ENCODE measurements around the gene STK25.

Gene STK25

DNA sequence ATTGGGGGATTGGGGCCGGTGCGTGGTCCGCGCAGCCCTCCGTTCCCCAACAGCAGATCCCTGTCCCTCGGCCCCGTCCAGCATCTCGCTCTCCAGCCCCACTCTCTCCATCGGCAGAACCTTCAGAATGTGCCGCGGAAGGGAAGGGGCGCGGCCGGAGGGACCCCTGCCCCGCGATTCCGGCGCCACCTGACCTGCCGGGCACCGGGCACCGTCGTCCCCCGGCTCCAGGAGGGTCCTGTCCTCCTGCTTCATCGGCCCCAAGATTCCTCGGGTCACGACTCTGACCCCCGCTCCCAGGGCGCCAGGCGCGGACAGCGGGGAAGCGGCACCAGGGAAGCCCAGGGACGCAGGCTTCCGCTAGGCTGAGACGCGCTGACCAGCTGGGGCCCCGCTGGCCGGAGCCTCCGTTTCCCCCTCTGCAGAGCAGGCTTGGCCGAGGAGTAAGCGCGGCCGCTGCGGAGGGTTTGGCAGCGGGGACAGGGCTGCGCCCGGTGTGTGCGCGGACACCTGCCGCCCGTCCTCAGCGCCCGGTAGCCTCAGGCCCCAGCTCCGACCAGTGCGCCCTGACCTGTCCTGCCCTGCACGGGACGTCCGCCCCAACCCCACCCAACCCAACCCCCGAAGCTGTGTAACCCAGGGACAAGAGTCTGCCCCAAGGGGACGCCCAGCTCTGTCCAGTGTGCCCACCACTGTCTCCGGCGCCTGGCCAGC is 33.3 kb upstream of the STK25 start:
- peaks cover 8 to 43% (median 26%) of the 10 kb centered on the region in 3 experiments for H3K27me3 ChIP-seq (ENCODE audit: control insufficient read depth in 3 of 3, insufficient read depth in 3 of 3, low read depth in 1 of 3, low read length in 3 of 3)
- peak overlapping the region; percentile 78 for H3K14ac ChIP-seq (ENCODE audit: low read length)
- H2BK5ac ChIP-seq (ENCODE audit: low read length), result no peak overlapping the region
- H2BK120ac ChIP-seq (ENCODE audit: low read depth, low read length), result no peak overlapping the region
- H4K8ac ChIP-seq (ENCODE audit: low read depth, low read length), result no peak overlapping the region
- no CpG with 5 or more reads among the region's 62 CpGs for WGBS, 2 donors (ENCODE audit: extremely low coverage in 2 of 2, insufficient read length in 2 of 2, insufficient replicate concordance in 1 of 2)
- H3K4me1 ChIP-seq (ENCODE audit: control insufficient read depth in 2 of 2, insufficient read depth in 1 of 2, low read depth in 1 of 2, low read length in 2 of 2), result peaks cover 22 to 24% of the 10 kb centered on the region in 2 donors
- peak overlapping the region in 1 of 2 donors; percentile 66 for H3K4me3 ChIP-seq (ENCODE audit: low read length in 2 of 2)
- peak overlapping the region; percentile 74 for H3K18ac ChIP-seq (ENCODE audit: low read length)
- peak overlapping the region; percentile 67 for H3K4me2 ChIP-seq (ENCODE audit: insufficient read depth, low read length, poor library complexity, severe bottlenecking)
- H2AK5ac ChIP-seq (ENCODE audit: low read depth, low read length), result peak overlapping the region; percentile 81
- no peak overlapping the region for H3K4ac ChIP-seq (ENCODE audit: low read length)
- peak overlapping the region; percentile 34 for H3K23ac ChIP-seq (ENCODE audit: low read depth, low read length, poor library complexity)
- H2BK12ac ChIP-seq (ENCODE audit: low read length), result no peak overlapping the region
- peak overlapping the region; percentile 65 for H2AFZ ChIP-seq (ENCODE audit: low read length)
- no peak for DNase-seq (ENCODE audit: low spot score)
- H3K9me3 ChIP-seq (replicated peaks in 1 of 2; ENCODE audit: control insufficient read depth in 2 of 2, insufficient read depth in 1 of 2, low read depth in 1 of 2, low read length in 2 of 2), result peaks cover 0 to 2% of the 10 kb centered on the region in 2 donors
- no peak overlapping the region for H4K91ac ChIP-seq (ENCODE audit: low read depth, low read length, poor library complexity)
- H3K9ac ChIP-seq (ENCODE audit: low read depth, low read length, poor library complexity), result peak overlapping the region; percentile 85
- peaks cover 2% of the 10 kb centered on the region for H3K79me1 ChIP-seq (ENCODE audit: low read depth, low read length)
- H3K36me3 ChIP-seq (replicated peaks in 1 of 2; ENCODE audit: control insufficient read depth in 2 of 2, insufficient read depth in 2 of 2, low read length in 2 of 2), result no peaks in the 10 kb centered on the region
- H2BK15ac ChIP-seq (ENCODE audit: low read length), result no peak overlapping the region
- no peak overlapping the region for H3K27ac ChIP-seq (replicated peaks; ENCODE audit: low read length)

DNA sequence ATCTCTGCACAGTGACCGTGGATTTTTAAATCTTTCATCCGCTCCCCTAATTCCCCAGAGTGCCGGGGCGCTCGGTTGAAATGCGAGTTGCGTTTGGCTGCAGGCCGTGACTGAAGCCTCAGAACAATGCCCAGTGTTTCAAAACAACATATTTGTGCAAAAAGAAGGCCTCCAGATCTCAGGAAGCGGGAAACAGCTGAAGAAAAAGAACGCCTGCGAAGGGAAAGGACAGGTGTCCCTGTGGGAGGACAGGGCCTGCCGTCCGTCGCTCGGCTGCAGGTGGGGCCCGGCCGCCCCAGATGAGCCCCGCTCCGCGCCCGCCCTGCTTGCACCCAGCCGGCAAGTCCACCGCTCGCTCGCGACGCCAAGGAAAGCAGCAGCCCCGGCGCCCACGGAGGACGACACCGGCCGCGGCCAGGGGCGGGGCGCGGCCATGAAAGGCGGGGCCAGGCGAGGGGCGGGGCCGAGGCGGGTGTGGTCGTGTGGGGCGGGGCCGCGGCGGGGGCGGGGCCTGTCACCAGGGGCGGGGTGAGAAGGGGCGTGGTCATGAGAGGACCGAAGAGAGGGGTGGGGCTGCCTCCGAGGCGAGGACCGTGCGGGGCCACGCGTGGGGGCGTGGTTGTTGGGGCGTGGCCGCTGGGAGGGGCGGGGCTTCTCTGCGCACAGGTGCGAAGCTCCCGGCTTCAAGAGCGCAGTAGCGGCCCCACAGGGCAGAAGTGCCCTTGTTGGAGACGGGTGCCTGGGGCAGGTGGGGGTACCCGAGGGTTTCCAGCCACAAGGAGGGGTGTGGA is 32.6 kb upstream of the STK25 start:
- Histone ChIP-seq H3K23ac (ENCODE audit: low read depth, low read length, poor library complexity) (peak overlapping the region; percentile 39), H3K4me2 (ENCODE audit: insufficient read depth, low read length, poor library complexity, severe bottlenecking) (peak overlapping the region; percentile 67), H3K18ac (ENCODE audit: low read length) (peak overlapping the region; percentile 93), H3K4ac (ENCODE audit: low read length) (no peak overlapping the region), H3K27ac (replicated peaks; ENCODE audit: low read length) (no peak overlapping the region), H2BK15ac (ENCODE audit: low read length) (no peak overlapping the region), H3K9ac (ENCODE audit: low read depth, low read length, poor library complexity) (no peak overlapping the region), H3K4me3 (ENCODE audit: low read length in 2 of 2) (peak overlapping the region in 1 of 2 donors; percentile 72), H3K79me1 (ENCODE audit: low read depth, low read length) (peaks cover 2% of the 10 kb centered on the region), H3K27me3 (ENCODE audit: control insufficient read depth in 3 of 3, insufficient read depth in 3 of 3, low read depth in 1 of 3, low read length in 3 of 3) (peaks cover 8 to 49% (median 26%) of the 10 kb centered on the region in 3 experiments), H4K8ac (ENCODE audit: low read depth, low read length) (peak overlapping the region; percentile 74), H3K9me3 (replicated peaks in 1 of 2; ENCODE audit: control insufficient read depth in 2 of 2, insufficient read depth in 1 of 2, low read depth in 1 of 2, low read length in 2 of 2) (peaks cover 0 to 2% of the 10 kb centered on the region in 2 donors), H2BK120ac (ENCODE audit: low read depth, low read length) (no peak overlapping the region), H4K91ac (ENCODE audit: low read depth, low read length, poor library complexity) (no peak overlapping the region), H2AK5ac (ENCODE audit: low read depth, low read length) (peak overlapping the region; percentile 81), H2BK5ac (ENCODE audit: low read length) (no peak overlapping the region), H2BK12ac (ENCODE audit: low read length) (no peak overlapping the region), H2AFZ (ENCODE audit: low read length) (peak overlapping the region; percentile 66), H3K4me1 (ENCODE audit: control insufficient read depth in 2 of 2, insufficient read depth in 1 of 2, low read depth in 1 of 2, low read length in 2 of 2) (peaks cover 19 to 25% of the 10 kb centered on the region in 2 donors), H3K36me3 (replicated peaks in 1 of 2; ENCODE audit: control insufficient read depth in 2 of 2, insufficient read depth in 2 of 2, low read length in 2 of 2) (no peaks in the 10 kb centered on the region), H3K14ac (ENCODE audit: low read length) (peak overlapping the region; percentile 78)
- no CpG with 5 or more reads among the region's 68 CpGs for WGBS, 2 donors (ENCODE audit: extremely low coverage in 2 of 2, insufficient read length in 2 of 2, insufficient replicate concordance in 1 of 2)
- peak; percentile 45 for DNase-seq (ENCODE audit: low spot score)

GRCh38 chr2:241540401-241540770 is 32.0 kb upstream of the STK25 start:
- no peak overlapping the region for H3K27ac ChIP-seq (replicated peaks; ENCODE audit: low read length)
- H3K27me3 ChIP-seq (ENCODE audit: control insufficient read depth in 3 of 3, insufficient read depth in 3 of 3, low read depth in 1 of 3, low read length in 3 of 3), result peaks cover 8 to 49% (median 26%) of the 10 kb centered on the region in 3 experiments
- H3K4me2 ChIP-seq (ENCODE audit: insufficient read depth, low read length, poor library complexity, severe bottlenecking), result no peak overlapping the region
- no CpG with 5 or more reads among the region's 10 CpGs for whole genome bisulfite sequencing, 2 donors (ENCODE audit: extremely low coverage in 2 of 2, insufficient read length in 2 of 2, insufficient replicate concordance in 1 of 2)
- no peak overlapping the region for H3K4ac ChIP-seq (ENCODE audit: low read length)
- H3K36me3 ChIP-seq (replicated peaks in 1 of 2; ENCODE audit: control insufficient read depth in 2 of 2, insufficient read depth in 2 of 2, low read length in 2 of 2), result no peaks in the 10 kb centered on the region
- no peak overlapping the region for H4K8ac ChIP-seq (ENCODE audit: low read depth, low read length)
- no peak overlapping the region for H2BK15ac ChIP-seq (ENCODE audit: low read length)
- H3K14ac ChIP-seq (ENCODE audit: low read length), result no peak overlapping the region
- peak overlapping the region; percentile 40 for H2AK5ac ChIP-seq (ENCODE audit: low read depth, low read length)
- H3K18ac ChIP-seq (ENCODE audit: low read length), result no peak overlapping the region
- peak overlapping the region; percentile 46 for H2BK5ac ChIP-seq (ENCODE audit: low read length)
- H2AFZ ChIP-seq (ENCODE audit: low read length), result peak overlapping the region; percentile 66
- DNase-seq (ENCODE audit: low spot score), result no peak
- H3K9ac ChIP-seq (ENCODE audit: low read depth, low read length, poor library complexity), result no peak overlapping the region
- H3K23ac ChIP-seq (ENCODE audit: low read depth, low read length, poor library complexity), result no peak overlapping the region
- H3K4me1 ChIP-seq (ENCODE audit: control insufficient read depth in 2 of 2, insufficient read depth in 1 of 2, low read depth in 1 of 2, low read length in 2 of 2), result peaks cover 17 to 26% of the 10 kb centered on the region in 2 donors
- H3K79me1 ChIP-seq (ENCODE audit: low read depth, low read length), result no peaks in the 10 kb centered on the region
- no peak overlapping the region for H2BK120ac ChIP-seq (ENCODE audit: low read depth, low read length)
- H3K4me3 ChIP-seq (ENCODE audit: low read length in 2 of 2), result no peak overlapping the region
- peaks cover 0 to 2% of the 10 kb centered on the region in 2 donors for H3K9me3 ChIP-seq (replicated peaks in 1 of 2; ENCODE audit: control insufficient read depth in 2 of 2, insufficient read depth in 1 of 2, low read depth in 1 of 2, low read length in 2 of 2)
- H4K91ac ChIP-seq (ENCODE audit: low read depth, low read length, poor library complexity), result no peak overlapping the region
- H2BK12ac ChIP-seq (ENCODE audit: low read length), result no peak overlapping the region

All from neuronal stem cell (in vitro differentiated cells).